ENCODE measurements around the gene PITPNC1.
"Not testable (repeated sequence)": the region's sequence is repeated elsewhere in the genome, so short reads cannot be mapped to it uniquely, and the experiment has no call there.

Gene PITPNC1

DNA sequence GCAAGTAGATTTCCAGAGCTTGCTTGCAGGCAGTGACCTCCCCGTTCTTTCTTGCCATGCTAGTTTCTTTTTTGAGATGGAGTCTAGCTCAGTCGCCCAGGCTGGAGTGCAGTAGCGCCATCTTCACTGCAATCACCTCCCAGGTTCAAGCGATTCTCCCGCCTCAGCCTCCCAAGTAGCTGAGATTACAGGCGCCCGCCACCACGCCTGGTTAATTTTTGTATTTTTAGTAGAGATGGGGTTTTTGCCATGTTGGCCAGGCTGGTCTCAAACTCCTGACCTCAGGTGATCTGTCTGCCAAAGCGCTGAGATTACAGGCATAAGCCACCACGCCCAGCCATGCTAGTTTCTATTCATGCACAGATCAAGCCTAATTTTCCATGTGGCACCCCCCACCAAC, 139.5 kb downstream of the PITPNC1 start:
- not testable (repeated sequence) for DNase-seq (ENCODE audit: low read depth)

DNA sequence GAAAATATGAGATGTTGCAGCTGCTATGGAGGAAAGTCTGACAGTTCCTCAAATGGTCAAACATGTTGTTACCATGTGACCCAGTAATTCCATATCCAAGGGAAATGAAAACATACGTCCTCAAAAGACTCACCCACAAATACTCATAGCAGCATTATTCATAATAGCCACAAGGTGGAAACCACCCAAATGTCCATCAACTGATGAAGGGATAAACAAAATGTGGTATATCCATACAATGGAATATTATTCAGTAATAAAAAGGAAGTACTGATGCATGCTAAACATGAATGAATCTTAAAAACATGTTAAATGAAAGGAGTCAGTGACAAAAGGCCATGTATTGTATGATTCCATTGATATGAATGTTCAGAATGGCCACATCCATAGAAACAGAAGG, 140.2 kb downstream of the PITPNC1 start:
- DNase-seq (ENCODE audit: low read depth), result no peak

DNA sequence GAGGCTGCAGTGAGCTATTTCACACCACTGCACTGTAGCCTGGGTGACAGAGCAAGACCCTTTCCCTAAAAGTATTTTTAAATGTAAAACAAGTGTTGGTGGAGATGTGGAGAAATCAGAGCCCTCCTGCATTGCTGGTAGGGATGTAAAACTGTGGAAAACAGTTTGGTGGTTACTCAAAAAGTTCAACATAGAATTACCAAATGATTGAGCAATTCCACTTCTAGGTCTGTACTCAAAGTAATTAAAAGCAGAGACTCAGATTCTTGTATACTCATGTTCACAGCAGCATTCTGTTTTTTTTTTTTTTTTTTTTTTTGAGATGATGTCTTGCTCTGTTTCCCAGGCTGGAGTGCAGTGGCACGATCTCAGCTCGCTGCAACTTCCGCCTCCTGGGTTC, 141.8 kb downstream of the PITPNC1 start:
- DNase-seq (ENCODE audit: low read depth), result peak; percentile 37

DNA sequence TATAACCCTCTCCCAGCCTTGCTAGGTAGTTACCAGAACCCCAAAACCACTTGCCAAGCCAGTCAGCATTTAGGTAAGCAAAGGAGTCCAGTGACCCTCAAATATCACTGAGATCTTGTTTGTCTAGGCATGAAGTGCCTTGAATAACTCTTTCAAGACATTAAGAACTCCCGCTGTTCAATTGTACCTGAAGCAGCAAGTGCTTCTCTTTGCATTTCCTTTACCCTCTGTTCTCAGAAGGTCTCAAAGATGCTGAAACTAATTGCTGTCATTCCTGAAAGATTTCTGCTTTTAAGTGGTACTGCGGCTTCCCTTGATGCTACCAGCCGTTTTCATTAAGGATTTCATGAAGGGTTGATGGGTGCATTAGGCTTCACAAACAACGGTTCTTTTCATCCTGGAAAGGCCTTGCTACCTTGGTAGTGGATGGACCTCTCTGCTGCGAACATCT, 142.7 kb downstream of the PITPNC1 start:
- DNase-seq (ENCODE audit: low read depth), result no peak

DNA sequence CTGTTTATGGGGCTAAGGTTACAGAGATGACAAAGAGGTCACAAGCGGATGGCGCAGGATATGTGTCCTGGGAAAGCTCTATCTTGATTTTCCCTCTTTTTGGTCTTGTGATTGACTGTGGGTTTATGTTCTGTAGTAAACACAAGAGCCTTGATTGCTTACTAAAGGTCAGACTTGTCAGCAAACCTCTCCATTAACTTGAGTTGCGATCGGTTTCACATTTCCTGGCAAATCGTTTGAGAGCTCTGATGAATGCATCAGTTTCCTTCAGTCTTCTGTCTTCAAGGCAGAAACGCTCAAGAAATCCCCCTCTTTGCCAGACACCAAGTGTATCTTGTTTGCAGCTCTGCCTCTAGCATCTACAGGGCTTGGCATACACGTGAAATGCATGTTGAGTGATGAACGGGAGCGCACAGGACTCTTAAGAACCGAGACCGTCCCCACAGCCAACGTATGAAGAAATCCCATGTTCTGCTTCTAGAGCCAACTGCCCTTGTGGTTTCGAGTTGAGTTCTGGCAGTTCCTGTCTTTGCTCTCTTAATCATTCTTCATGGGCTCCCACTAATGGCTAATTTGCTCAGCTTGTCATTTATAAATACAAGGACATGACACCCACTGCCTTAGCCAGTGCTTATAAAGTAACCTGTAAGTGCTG, 143.3 kb downstream of the PITPNC1 start:
- peak; percentile 47 for DNase-seq (ENCODE audit: low read depth)

DNA sequence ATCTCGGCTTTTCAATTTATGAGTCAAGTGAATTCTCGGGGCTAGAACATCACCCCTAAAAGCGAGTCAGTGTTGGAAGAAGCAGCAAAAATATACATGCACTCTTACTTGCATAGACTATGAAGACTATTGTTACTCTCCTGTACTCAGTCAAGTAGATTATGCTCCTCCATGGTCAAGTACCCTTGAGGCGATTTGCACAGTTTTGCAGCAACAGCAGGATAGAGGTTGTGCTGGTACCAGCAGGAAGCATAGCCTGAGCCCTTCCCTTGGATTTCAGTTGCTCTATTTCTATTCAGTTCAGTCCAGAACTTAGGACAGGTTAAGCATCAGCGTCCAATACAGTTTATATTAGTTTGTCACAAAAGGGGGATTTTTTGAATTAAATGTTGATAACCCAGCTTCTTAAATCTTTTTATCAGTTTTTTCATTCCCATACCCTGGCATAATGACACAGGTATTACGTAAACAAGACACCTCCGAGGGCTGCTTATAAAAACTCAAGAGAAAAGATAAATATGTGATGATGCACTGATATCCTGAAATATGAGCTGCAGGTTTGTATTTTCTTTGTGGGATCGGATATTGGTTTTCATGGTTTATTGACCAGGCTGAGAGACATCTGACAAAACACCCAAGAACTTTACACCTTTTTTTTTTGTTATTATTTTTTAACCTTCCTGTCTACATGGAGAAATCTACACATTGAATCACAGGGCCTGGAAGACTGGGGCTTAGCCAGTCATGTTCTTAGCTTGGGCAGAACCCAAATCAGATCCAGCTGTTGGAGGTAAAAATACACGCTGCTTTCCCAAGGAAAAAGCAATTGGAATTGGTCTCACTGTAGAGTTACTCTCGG, 144.1 kb downstream of the PITPNC1 start:
- no peak for DNase-seq (ENCODE audit: low read depth)

DNA sequence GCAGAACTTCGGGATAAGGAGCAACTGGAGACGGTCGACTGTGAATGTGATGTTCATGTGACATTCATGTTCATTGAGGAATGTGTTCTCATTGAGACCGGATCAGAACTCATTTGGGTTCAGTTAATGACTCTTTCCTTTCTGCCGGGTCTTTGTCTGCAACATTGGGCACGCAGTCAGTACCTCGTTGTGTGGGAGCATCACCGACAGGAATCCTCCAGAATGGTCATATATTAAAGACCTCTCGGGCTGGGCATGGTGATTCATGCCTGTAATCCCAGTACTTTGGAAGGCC, 144.6 kb downstream of the PITPNC1 start:
- no peak for DNase-seq (ENCODE audit: low read depth)

DNA sequence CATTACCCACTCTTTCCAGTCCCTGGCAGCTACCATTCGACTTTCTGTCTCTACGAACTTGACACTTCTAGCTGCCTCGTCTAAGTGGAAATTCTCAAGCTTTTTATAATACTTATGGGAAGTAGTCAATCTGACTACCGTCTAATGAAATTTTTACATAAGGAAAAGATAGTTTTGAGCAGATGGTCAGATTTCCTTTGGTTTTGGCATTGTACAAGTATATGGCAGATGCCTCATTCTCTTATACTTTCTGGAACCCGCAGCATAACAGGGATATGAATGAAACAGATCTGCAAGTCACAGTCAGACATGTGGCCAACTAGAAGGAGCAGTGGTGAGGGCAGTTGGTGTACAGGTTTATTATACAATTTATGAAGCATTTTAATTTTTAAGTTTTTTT, 146.0 kb downstream of the PITPNC1 start:
- no peak for DNase-seq (ENCODE audit: low read depth)

DNA sequence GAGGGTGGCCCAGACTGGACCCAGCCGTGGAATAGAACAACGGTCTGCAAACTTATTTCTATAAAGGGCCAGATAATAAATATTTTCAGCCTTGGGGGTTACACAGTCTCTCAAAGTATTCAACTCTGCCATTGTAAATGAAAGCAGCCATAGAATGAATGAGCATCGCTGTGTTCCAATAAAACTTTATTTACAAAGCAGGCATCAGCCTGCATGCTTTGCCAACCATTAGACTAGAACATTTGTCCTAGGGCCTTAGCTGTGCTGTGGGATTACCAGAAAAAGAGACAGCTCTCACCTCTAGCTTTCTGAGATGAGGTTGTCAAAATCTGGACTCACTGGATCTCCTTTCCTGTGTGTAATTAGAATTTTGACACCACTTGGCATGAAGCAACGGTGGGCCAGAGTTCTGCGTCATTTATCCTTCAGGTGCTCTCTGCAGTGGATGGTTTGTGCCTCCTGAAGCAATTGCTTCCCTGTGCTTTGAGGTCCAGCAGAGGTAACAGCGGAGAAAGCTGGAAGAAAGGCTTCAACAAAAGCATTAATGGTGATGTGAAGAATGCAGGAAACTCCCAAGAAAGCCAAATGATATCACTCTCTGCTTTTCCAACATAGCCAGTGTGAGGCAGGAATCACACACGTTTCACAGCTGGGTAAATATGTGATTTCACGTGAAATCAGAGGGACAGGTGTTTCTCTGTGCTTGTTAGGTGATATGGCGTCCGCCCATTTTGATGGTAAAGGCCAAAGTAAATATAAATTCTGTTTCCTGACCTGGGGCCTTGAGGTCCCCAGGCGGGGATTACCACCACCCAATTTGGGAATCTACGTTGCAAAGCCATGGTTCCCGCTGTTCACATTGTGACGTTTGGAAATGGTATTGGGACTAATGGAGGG, 148.4 kb downstream of the PITPNC1 start:
- DNase-seq (ENCODE audit: low read depth), result no peak

DNA sequence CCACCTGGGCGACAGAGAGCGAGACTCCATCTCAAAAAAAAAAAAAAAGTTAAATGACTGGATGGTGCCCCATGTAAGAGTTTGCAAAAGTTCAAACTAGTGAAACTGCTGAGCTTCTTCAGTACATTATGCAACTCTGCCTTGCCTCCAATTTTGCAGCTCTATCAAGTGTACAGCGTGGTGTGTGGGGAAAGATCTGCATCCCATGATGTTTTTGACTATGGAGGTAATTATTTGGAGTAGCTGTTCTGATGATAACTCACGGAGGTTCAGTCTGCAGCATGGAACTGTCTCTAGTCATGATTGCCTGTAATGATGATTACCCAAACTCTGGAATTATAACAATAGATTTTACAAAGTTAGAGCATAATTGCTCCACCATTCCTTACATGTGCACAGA, 149.6 kb downstream of the PITPNC1 start:
- no peak for DNase-seq (ENCODE audit: low read depth)

DNA sequence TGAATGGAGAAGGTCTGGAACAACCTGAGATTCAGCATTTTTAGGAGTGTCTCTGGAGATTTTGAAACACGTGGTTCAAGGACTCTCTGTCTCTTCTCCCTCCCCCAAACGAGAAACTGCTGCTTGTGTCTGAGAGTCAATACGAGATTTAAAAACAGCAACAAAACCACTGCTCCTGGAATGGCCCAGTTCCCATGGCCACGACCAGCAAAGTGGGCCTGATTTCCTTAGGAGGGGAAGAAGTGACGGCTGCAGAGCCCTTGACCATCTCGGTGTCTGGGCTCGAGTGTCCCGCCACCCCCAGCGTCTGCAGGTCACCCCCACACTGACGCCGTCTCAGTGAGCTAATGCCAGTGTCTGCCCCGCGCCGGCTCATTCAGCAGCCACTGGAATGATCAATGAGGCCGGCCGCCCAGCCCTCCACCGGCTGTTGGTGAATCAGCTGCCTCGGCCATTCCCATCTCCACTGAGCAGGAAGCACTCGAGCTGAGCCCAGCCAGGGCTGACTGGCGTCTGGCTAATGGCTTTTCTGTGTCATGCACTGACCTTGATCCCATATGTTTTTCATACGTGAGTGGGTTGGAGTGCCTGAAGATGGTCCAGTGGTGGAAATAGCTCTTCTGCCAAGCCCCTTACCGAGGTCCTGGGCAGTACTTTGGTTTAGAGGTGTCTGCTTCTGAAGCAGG, 151.8 kb downstream of the PITPNC1 start:
- DNase-seq (ENCODE audit: low read depth), result peak; percentile 90

DNA sequence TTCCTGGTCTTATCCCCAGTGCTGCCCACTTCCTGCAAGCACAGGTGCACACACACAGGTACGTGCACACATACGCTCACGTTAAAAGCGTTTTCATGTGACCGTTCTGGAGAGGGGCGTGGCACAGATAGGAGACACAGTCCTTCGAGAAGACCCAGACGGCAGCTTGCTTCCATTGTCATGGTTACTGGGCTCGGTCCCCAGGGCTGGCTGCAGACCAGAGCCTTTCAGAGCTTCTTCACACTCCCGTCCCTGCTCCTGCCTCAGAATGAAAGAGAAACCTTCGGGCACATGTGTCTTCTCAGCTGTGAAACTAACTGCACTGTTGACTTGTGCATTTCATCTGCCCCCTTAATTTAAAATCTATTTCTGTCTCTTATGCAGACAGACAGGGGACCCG, 154.2 kb downstream of the PITPNC1 start:
- DNase-seq (ENCODE audit: low read depth), result no peak

DNA sequence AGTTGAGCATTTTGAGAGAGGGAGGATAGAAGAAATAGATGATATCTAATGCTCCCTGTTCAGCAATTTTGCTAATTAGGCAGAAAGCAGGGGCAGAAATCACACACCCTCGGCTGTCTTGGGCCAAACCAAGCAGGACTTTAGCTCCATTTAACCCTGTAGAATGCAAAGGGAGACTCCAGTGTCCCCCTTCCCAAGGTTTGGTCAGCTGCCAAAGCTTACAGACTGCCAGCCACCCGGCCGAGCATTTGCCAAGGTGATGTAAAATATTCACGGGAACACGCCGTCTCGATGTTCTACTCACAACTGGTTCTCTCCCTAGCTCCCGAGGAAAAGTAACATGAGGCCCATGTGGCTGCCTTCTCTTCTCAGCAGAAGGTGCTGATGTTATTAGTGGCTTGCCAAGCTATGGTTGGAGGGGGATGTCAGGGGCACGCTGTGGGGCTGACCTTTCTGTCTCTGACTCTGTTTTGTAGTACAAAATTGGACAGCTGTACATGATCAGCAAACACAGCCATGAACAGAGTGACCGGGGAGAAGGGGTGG, 155.3 kb downstream of the PITPNC1 start:
- no peak for DNase-seq (ENCODE audit: low read depth)

DNA sequence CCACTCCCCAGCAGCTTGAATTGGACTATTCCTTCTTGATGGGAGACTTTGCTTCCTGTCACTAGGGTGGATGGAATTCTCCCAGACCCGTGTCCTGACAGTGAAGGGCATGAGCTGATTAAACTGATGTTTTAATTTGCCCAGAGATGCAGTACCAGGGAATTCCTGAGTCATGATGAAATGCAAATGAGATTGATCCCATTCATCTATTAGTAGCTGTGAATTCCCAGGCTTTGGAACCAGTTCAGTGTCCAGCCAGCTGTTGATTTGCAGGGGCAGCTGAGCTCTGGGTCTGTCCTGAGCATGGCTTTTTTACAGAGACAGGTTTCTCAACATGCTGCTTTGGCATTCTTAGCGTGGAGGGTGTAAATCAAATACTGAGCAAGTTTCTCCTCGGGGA, 157.9 kb downstream of the PITPNC1 start:
- DNase-seq (ENCODE audit: low read depth), result no peak

DNA sequence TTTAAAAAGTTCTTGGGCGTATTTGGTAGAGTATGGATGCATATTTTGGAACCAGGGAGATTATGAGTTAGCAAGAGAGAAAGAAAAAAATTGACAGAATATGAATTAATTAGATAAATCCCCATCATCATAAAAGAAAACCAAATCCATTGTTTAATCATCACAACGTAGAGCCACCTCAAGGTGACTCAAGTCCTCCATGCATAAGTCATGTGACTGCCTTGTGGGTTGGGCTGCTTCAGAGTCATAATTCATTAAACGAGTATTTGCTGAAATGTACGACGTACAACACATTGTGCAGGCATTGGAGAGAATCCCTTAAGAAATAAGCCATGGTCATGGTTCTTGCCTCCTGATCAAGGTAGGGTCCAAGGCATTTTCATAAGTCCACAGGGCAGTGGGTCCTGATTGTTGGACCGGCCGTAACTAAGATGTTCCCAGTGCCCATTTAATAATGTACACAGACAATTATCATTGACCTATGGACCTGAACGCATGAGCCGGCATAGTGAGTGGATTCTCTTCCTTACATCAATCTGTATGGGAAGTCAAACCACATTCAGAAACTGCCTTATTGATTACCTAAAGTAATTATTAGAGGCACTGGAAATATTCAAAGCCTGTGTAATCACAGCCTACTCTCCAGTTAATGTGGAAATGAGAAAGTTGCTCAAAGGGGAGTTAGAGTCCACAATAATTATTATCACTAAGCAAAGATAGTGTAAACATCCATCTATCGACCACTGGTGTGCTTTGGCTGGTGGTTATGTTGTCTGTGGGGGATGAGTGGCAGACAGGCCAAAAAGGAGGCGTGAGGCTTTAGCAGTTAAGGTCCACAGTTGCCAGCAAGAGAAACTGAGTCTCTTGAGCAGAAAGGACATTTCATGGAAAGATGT, 165.4 kb downstream of the PITPNC1 start:
- DNase-seq (ENCODE audit: low read depth), result no peak

DNA sequence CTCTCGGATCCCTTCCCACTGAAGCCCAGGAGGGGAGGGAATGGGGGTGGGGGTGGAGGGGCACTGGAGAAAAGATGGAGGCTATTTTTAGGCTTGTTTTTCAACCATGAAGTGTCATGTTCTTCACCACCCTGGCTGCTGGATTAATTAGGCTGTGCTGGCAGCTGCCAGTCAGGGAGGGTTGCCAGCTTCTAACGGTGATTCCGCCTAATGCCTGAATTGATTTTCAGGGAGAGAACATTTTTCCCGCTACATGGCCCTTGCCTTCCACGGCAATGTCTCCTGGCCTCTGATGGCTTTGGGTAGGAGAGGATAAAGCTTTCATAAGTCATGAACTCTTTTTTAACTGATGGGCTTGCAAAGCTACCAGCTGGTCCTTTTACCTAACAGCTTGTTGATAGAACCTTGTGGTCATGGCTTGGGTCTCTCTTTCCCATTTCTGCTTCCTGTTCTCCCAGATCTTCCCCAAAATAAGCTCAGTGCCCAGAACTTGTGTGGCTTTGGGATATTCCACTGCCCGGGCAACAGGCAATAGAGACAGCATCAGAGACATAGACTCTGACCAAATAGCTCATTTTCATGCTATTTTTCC, 167.4 kb downstream of the PITPNC1 start:
- no peak for DNase-seq (ENCODE audit: low read depth)

DNA sequence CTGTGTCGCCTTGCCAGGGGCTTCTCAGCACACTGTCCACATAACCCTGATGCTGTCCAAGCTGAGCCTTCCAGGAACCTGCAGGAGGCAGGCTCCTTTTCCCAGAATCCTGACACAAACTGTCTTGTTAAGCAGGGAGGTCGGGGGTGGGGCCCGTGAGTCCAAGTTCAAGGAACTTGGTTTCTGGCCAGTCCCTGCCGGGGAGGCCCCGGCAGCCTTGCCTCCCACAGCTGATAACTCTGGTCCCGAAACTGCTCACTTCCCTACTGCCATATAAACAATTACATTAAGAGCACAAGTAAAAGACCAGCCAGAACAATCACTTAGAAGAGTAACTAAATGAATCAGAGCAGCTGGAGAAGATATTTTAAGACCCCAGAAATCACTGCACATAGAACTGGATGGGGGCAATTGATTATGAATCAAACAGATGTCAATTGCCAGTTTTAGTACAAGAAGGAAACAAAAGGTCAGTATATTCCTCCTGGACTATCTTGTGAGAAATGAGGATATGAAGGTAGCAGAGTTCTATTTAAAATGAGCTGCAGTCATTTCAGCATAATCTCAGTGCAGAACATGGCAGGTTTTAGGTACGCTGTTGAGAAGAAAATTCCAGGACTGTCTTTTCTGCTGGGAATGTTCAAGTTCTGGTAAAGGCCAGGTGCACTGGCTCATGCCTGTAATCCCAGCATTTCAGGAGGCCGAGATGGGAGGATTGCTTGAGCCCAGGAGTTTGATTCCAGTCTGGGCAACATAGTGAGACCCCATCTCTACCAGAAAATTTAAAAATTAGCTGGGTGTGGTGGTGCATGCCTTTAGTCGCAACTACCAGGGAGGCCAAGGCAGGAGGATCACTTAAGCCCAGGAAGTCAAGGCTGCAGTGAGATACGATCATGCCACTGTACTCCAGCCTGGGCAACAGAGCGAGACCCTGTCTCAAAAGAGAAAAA, 169.8 kb downstream of the PITPNC1 start:
- peak; percentile 47 for DNase-seq (ENCODE audit: low read depth)

DNA sequence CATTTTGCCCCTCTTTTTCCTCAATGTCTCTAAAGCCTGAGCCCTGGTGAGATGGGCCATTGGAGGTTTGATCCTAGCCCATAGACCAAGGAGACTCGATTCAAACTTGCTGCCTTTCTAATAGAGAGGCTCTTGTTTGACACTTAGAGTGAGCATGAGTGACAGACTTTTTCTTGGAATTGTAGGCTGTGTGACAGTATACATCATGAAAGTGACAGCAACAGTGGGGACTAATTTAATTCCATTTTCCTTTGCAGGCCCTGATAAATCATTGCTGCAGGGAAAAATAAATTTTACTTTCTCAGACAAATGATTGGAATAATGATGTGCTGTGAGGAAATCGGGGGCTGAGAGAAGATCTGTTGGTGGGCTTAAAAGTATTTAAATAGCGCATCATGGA, 171.6 kb downstream of the PITPNC1 start:
- DNase-seq (ENCODE audit: low read depth), result no peak

DNA sequence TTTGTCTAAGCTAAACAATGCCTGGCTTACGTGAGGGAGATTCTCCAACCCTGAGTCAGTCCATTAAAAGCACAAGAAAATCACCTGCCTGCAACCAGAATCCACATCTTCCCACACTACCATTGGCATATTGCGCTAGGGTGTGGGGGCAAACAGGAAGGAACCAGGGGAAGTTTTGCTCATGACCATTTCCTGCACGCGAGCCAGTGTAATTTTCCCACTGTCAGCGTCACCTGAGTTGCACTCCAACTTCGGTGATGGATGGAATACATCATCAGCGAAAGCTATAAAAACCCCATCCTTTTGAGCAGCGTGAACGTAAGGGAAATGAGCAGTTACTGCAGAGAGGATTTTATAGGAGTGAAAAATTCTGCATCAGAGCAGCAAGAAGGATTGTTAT, 172.7 kb downstream of the PITPNC1 start:
- no peak for DNase-seq (ENCODE audit: low read depth)
